Measurements from ENCODE around the gene RTL5.

RTL5 gene

GRCh38 chrX:72107841-72108595 is 23.7 kb downstream of the RTL5 start:
- Histone ChIP-seq H2BK12ac (ENCODE audit: low read length) (no peak overlapping the region), H3K4me3 (ENCODE audit: low read depth, low read length) (no peak overlapping the region), H3K23ac (ENCODE audit: low read length) (no peak overlapping the region), H3K18ac (ENCODE audit: low read length) (no peak overlapping the region), H3K36me3 (ENCODE audit: control insufficient read depth in 1 of 2, insufficient read depth in 2 of 2, low read length in 2 of 2) (no peaks in the 10 kb centered on the region), H4K12ac (ENCODE audit: low read depth, low read length) (no peak overlapping the region), H3K9ac (ENCODE audit: low read length) (no peak overlapping the region), H2BK5ac (ENCODE audit: low read depth, low read length, poor library complexity) (no peak overlapping the region), H3K4ac (ENCODE audit: low read depth, low read length) (no peak overlapping the region), H3K4me1 (ENCODE audit: control insufficient read depth in 1 of 2, insufficient read depth in 2 of 2, low read length in 2 of 2) (peaks cover under 1 to 3% of the 10 kb centered on the region in 2 experiments), H3K4me2 (ENCODE audit: low read length) (no peak overlapping the region), H2AK5ac (ENCODE audit: low read length) (no peak overlapping the region), H3K79me1 (ENCODE audit: low read length) (no peaks in the 10 kb centered on the region), H4K91ac (ENCODE audit: low read depth, low read length) (no peak overlapping the region), H3K14ac (ENCODE audit: low read length) (no peak overlapping the region), H3K27me3 (ENCODE audit: insufficient read depth, low read length) (no peaks in the 10 kb centered on the region), H4K8ac (ENCODE audit: low read depth, low read length) (no peak overlapping the region), H3K9me3 (ENCODE audit: insufficient read depth, low read depth, low read length) (no peaks in the 10 kb centered on the region), H3K27ac (ENCODE audit: low read depth, low read length) (no peak overlapping the region), H3K79me2 (ENCODE audit: control insufficient read depth, insufficient read depth, low read length, poor library complexity) (no peaks in the 10 kb centered on the region), H2BK120ac (ENCODE audit: insufficient read depth, low read length, poor library complexity) (no peak overlapping the region), H2AFZ (ENCODE audit: insufficient read depth, low read length, poor library complexity) (no peak overlapping the region)
- DNase-seq, result no peak
- WGBS (ENCODE audit: extremely low coverage, insufficient coverage, insufficient read length), result no CpG with 5 or more reads among the region's 12 CpGs

- no CpG with 5 or more reads among the region's 6 CpGs for WGBS (ENCODE audit: extremely low coverage, insufficient coverage, insufficient read length)
- Histone ChIP-seq H3K9ac (ENCODE audit: low read length) (no peak overlapping the region), H2BK120ac (ENCODE audit: insufficient read depth, low read length, poor library complexity) (no peak overlapping the region), H4K12ac (ENCODE audit: low read depth, low read length) (no peak overlapping the region), H3K79me1 (ENCODE audit: low read length) (no peaks in the 10 kb centered on the region), H2AFZ (ENCODE audit: insufficient read depth, low read length, poor library complexity) (no peak overlapping the region), H3K4me2 (ENCODE audit: low read length) (no peak overlapping the region), H2AK5ac (ENCODE audit: low read length) (no peak overlapping the region), H3K27ac (ENCODE audit: low read depth, low read length) (no peak overlapping the region), H3K4me3 (ENCODE audit: low read depth, low read length) (no peak overlapping the region), H3K18ac (ENCODE audit: low read length) (no peak overlapping the region), H3K23ac (ENCODE audit: low read length) (no peak overlapping the region), H3K4ac (ENCODE audit: low read depth, low read length) (no peak overlapping the region), H4K8ac (ENCODE audit: low read depth, low read length) (no peak overlapping the region), H4K91ac (ENCODE audit: low read depth, low read length) (no peak overlapping the region), H3K27me3 (ENCODE audit: insufficient read depth, low read length) (no peaks in the 10 kb centered on the region), H2BK5ac (ENCODE audit: low read depth, low read length, poor library complexity) (no peak overlapping the region), H2BK12ac (ENCODE audit: low read length) (no peak overlapping the region), H3K9me3 (ENCODE audit: insufficient read depth, low read depth, low read length) (no peaks in the 10 kb centered on the region), H3K79me2 (ENCODE audit: control insufficient read depth, insufficient read depth, low read length, poor library complexity) (no peaks in the 10 kb centered on the region), H3K14ac (ENCODE audit: low read length) (no peak overlapping the region), H3K36me3 (ENCODE audit: control insufficient read depth in 1 of 2, insufficient read depth in 2 of 2, low read length in 2 of 2) (no peaks in the 10 kb centered on the region), H3K4me1 (ENCODE audit: control insufficient read depth in 1 of 2, insufficient read depth in 2 of 2, low read length in 2 of 2) (peaks cover 2 to 3% of the 10 kb centered on the region in 2 experiments)
- DNase-seq, result peak; percentile 36 to 58
Measured at GRCh38 chrX:72107320-72107719, 24.4 kb downstream of the RTL5 start.

GRCh38 chrX:72105436-72105835 is 26.3 kb downstream of the RTL5 start:
- Histone ChIP-seq H3K4me3 (ENCODE audit: low read depth, low read length) (no peak overlapping the region), H2AFZ (ENCODE audit: insufficient read depth, low read length, poor library complexity) (no peak overlapping the region), H3K4me2 (ENCODE audit: low read length) (no peak overlapping the region), H3K18ac (ENCODE audit: low read length) (no peak overlapping the region), H3K27me3 (ENCODE audit: insufficient read depth, low read length) (no peaks in the 10 kb centered on the region), H3K36me3 (ENCODE audit: control insufficient read depth in 1 of 2, insufficient read depth in 2 of 2, low read length in 2 of 2) (no peaks in the 10 kb centered on the region), H3K9ac (ENCODE audit: low read length) (no peak overlapping the region), H3K14ac (ENCODE audit: low read length) (no peak overlapping the region), H2BK12ac (ENCODE audit: low read length) (no peak overlapping the region), H3K79me2 (ENCODE audit: control insufficient read depth, insufficient read depth, low read length, poor library complexity) (no peaks in the 10 kb centered on the region), H3K27ac (ENCODE audit: low read depth, low read length) (no peak overlapping the region), H2BK5ac (ENCODE audit: low read depth, low read length, poor library complexity) (no peak overlapping the region), H3K23ac (ENCODE audit: low read length) (no peak overlapping the region), H3K4me1 (ENCODE audit: control insufficient read depth in 1 of 2, insufficient read depth in 2 of 2, low read length in 2 of 2) (peaks cover 10 to 12% of the 10 kb centered on the region in 2 experiments), H3K4ac (ENCODE audit: low read depth, low read length) (no peak overlapping the region), H2BK120ac (ENCODE audit: insufficient read depth, low read length, poor library complexity) (no peak overlapping the region), H2AK5ac (ENCODE audit: low read length) (no peak overlapping the region), H4K91ac (ENCODE audit: low read depth, low read length) (no peak overlapping the region), H4K8ac (ENCODE audit: low read depth, low read length) (no peak overlapping the region), H4K12ac (ENCODE audit: low read depth, low read length) (no peak overlapping the region), H3K9me3 (ENCODE audit: insufficient read depth, low read depth, low read length) (no peaks in the 10 kb centered on the region), H3K79me1 (ENCODE audit: low read length) (no peaks in the 10 kb centered on the region)
- DNase-seq, result no peak
- no CpG with 5 or more reads among the region's 6 CpGs for WGBS (ENCODE audit: extremely low coverage, insufficient coverage, insufficient read length)

GRCh38 chrX:72102760-72103159 is 29.0 kb downstream of the RTL5 start:
- H2AFZ ChIP-seq (ENCODE audit: insufficient read depth, low read length, poor library complexity), result no peak overlapping the region
- H3K4me3 ChIP-seq (ENCODE audit: low read depth, low read length), result no peak overlapping the region
- H3K4me2 ChIP-seq (ENCODE audit: low read length), result no peak overlapping the region
- no peak overlapping the region for H4K91ac ChIP-seq (ENCODE audit: low read depth, low read length)
- peaks cover 10 to 12% of the 10 kb centered on the region in 2 experiments for H3K4me1 ChIP-seq (ENCODE audit: control insufficient read depth in 1 of 2, insufficient read depth in 2 of 2, low read length in 2 of 2)
- no peak overlapping the region for H3K14ac ChIP-seq (ENCODE audit: low read length)
- H2BK12ac ChIP-seq (ENCODE audit: low read length), result no peak overlapping the region
- no peak for DNase-seq
- H3K4ac ChIP-seq (ENCODE audit: low read depth, low read length), result no peak overlapping the region
- H2AK5ac ChIP-seq (ENCODE audit: low read length), result no peak overlapping the region
- H3K9ac ChIP-seq (ENCODE audit: low read length), result no peak overlapping the region
- H3K36me3 ChIP-seq (ENCODE audit: control insufficient read depth in 1 of 2, insufficient read depth in 2 of 2, low read length in 2 of 2), result no peaks in the 10 kb centered on the region
- H3K27ac ChIP-seq (ENCODE audit: low read depth, low read length), result no peak overlapping the region
- H2BK5ac ChIP-seq (ENCODE audit: low read depth, low read length, poor library complexity), result no peak overlapping the region
- no peak overlapping the region for H4K12ac ChIP-seq (ENCODE audit: low read depth, low read length)
- no peaks in the 10 kb centered on the region for H3K79me2 ChIP-seq (ENCODE audit: control insufficient read depth, insufficient read depth, low read length, poor library complexity)
- H3K9me3 ChIP-seq (ENCODE audit: insufficient read depth, low read depth, low read length), result no peaks in the 10 kb centered on the region
- no CpG with 5 or more reads among the region's 4 CpGs for WGBS (ENCODE audit: extremely low coverage, insufficient coverage, insufficient read length)
- H3K18ac ChIP-seq (ENCODE audit: low read length), result no peak overlapping the region
- no peak overlapping the region for H4K8ac ChIP-seq (ENCODE audit: low read depth, low read length)
- no peak overlapping the region for H2BK120ac ChIP-seq (ENCODE audit: insufficient read depth, low read length, poor library complexity)
- H3K27me3 ChIP-seq (ENCODE audit: insufficient read depth, low read length), result no peaks in the 10 kb centered on the region
- no peak overlapping the region for H3K23ac ChIP-seq (ENCODE audit: low read length)
- H3K79me1 ChIP-seq (ENCODE audit: low read length), result no peaks in the 10 kb centered on the region

Data from trophoblast cell (in vitro differentiated cells and primary cell).